ENCODE results near the gene RHOBTB3. TPM values are rescaled to one million over a fixed set of nuclear protein-coding genes. Genes with fewer than 3 reads are reported as not detected.

The RHOBTB3 gene
- total RNA-seq, 1 experiment from 2014 or later, result 85.6 TPM

DNA sequence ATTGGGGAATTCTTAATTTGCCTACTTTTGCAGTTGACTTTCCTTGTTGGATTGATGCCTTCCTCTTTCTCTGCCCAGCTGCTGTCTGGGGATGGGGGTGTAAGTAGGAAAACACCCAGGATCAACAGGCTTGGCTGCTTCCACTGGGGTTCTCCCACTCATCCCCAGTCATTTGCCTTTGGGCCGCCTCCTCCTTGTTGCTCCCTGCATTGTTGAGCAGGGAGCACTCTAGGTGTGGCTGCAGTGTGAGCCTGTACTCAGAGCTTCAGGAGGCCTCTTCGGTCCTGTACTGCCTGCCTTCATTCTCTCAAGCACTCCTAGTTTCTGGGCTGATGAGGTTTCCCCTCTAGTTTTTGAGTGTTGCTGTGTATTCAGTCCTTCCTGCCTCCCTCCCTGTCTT, 12.1 kb downstream of the RHOBTB3 start:
- no peak overlapping the region for H3K27ac Mint-ChIP-seq (ENCODE audit: unreplicated experiment)

DNA sequence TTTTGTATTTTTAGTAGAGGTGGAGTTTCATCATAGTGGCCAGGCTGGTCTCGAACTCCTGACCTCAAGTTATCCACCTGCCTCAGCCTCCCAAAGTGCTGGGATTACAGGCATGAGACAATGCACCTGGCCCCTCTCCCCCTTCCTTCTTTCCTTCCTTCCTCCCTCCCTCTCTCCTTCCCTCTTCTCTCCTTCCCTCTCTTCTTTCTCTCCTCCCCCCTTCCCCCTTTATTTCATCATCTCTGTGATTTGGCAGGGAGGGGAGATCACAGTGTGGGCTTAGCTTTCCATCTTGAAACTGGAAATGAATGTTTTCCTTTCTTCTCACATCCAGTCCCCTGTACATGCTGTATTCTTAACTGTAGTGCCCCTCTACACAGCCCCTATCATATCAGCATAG, 12.7 kb downstream of the RHOBTB3 start:
- Mint-ChIP-seq H3K4me3 (ENCODE audit: unreplicated experiment) (no peak overlapping the region), H3K27ac (ENCODE audit: unreplicated experiment) (no peak overlapping the region), H3K27me3 (ENCODE audit: insufficient read depth, unreplicated experiment) (no peaks in the 10 kb centered on the region), H3K36me3 (ENCODE audit: insufficient read depth, unreplicated experiment) (peaks cover 26% of the 10 kb centered on the region), H3K9me3 (ENCODE audit: unreplicated experiment) (no peaks in the 10 kb centered on the region), H3K4me1 (ENCODE audit: low read depth, unreplicated experiment) (peaks cover 3% of the 10 kb centered on the region)
- H3K9me3 ChIP-seq, result no peaks in the 10 kb centered on the region
- ChIA-PET CTCF (no interaction called here), POLR2A (no interaction called here)
- no peaks in the 10 kb centered on the region for H3K36me3 ChIP-seq (ENCODE audit: control insufficient read depth, insufficient read depth, low read length)
- H3K27me3 ChIP-seq (replicated peaks; ENCODE audit: control insufficient read depth, insufficient read depth, low read length), result no peaks in the 10 kb centered on the region
- intact Hi-C loops (cut with micrococcal nuclease; ENCODE audit: unreplicated experiment), result no loop called here
- H3K4me3 ChIP-seq (ENCODE audit: low read depth, low read length), result no peak overlapping the region
- DNase-seq, result no peak
- TF ChIP-seq, protein P1, sequence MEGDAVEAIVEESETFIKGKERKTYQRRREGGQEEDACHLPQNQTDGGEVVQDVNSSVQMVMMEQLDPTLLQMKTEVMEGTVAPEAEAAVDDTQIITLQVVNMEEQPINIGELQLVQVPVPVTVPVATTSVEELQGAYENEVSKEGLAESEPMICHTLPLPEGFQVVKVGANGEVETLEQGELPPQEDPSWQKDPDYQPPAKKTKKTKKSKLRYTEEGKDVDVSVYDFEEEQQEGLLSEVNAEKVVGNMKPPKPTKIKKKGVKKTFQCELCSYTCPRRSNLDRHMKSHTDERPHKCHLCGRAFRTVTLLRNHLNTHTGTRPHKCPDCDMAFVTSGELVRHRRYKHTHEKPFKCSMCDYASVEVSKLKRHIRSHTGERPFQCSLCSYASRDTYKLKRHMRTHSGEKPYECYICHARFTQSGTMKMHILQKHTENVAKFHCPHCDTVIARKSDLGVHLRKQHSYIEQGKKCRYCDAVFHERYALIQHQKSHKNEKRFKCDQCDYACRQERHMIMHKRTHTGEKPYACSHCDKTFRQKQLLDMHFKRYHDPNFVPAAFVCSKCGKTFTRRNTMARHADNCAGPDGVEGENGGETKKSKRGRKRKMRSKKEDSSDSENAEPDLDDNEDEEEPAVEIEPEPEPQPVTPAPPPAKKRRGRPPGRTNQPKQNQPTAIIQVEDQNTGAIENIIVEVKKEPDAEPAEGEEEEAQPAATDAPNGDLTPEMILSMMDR (IDR thresholded peaks at IDR 0.05; ENCODE audit: insufficient read depth in 1 of 2, low read depth in 1 of 2, low read length in 1 of 2, severe bottlenecking in 1 of 2, unreplicated experiment in 1 of 2), result no peak
- BruUV-seq (replicated peaks), result no TSS peak
- H3K4me1 ChIP-seq, result no peaks in the 10 kb centered on the region

More for the DNA sequence above, 12.1 kb downstream of the RHOBTB3 start:
- no peaks in the 10 kb centered on the region for H3K27me3 Mint-ChIP-seq (ENCODE audit: insufficient read depth, unreplicated experiment)
- ChIA-PET POLR2A (no interaction called here), CTCF (no interaction called here)
- no peak overlapping the region for H3K4me3 ChIP-seq (ENCODE audit: low read depth, low read length)
- DNase-seq, result no peak
- H3K4me1 ChIP-seq, result 0 out of 2 replicates have a peak, but pooled peaks cover 6% of the 10 kb centered on the region
- TF ChIP-seq, protein P1 (IDR thresholded peaks at IDR 0.05; ENCODE audit: insufficient read depth in 1 of 2, low read depth in 1 of 2, low read length in 1 of 2, severe bottlenecking in 1 of 2, unreplicated experiment in 1 of 2), result no peak
- no TSS peak for BruUV-seq (replicated peaks)
- intact Hi-C loops (cut with micrococcal nuclease; ENCODE audit: unreplicated experiment), result no loop called here
- no peaks in the 10 kb centered on the region for H3K27me3 ChIP-seq (replicated peaks; ENCODE audit: control insufficient read depth, insufficient read depth, low read length)
- H3K4me1 Mint-ChIP-seq (ENCODE audit: low read depth, unreplicated experiment), result peaks cover 7% of the 10 kb centered on the region
- no peaks in the 10 kb centered on the region for H3K9me3 ChIP-seq
- no peak overlapping the region for H3K4me3 Mint-ChIP-seq (ENCODE audit: unreplicated experiment)
- peaks cover 24% of the 10 kb centered on the region for H3K36me3 Mint-ChIP-seq (ENCODE audit: insufficient read depth, unreplicated experiment)
- no peaks in the 10 kb centered on the region for H3K36me3 ChIP-seq (ENCODE audit: control insufficient read depth, insufficient read depth, low read length)
- H3K9me3 Mint-ChIP-seq (ENCODE audit: unreplicated experiment), result no peaks in the 10 kb centered on the region

DNA sequence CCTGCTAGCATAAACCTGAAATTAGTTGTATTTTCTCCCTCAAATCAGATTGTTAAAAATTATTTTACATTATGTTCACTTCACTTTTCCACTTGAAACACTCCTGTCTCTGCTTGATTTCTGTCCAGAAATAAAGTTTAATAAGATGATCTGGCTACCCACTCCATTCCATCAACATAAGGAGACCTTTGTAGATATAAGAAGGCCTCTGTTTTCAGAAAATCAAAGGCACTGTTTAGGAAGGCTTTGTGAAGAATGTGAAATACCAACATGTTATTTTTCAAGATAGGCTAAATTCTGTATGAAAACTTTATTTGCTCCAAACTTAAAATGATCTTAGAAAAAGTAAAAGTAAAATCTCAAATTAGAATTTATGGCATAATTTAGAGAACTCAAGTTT, 15.1 kb downstream of the RHOBTB3 start:
- TF ChIP-seq, protein P1 (IDR thresholded peaks at IDR 0.05; ENCODE audit: insufficient read depth in 1 of 2, low read depth in 1 of 2, low read length in 1 of 2, severe bottlenecking in 1 of 2, unreplicated experiment in 1 of 2), result no peak
- H3K4me1 ChIP-seq, result no peaks in the 10 kb centered on the region
- H3K36me3 ChIP-seq (ENCODE audit: control insufficient read depth, insufficient read depth, low read length), result no peaks in the 10 kb centered on the region; the same call in none of the 2 replicates
- Mint-ChIP-seq H3K27ac (ENCODE audit: unreplicated experiment) (no peak overlapping the region), H3K9me3 (ENCODE audit: unreplicated experiment) (no peaks in the 10 kb centered on the region), H3K4me1 (ENCODE audit: low read depth, unreplicated experiment) (no peaks in the 10 kb centered on the region), H3K36me3 (ENCODE audit: insufficient read depth, unreplicated experiment) (peaks cover 31% of the 10 kb centered on the region), H3K27me3 (ENCODE audit: insufficient read depth, unreplicated experiment) (no peaks in the 10 kb centered on the region), H3K4me3 (ENCODE audit: unreplicated experiment) (no peak overlapping the region)
- no peaks in the 10 kb centered on the region for H3K9me3 ChIP-seq
- no peaks in the 10 kb centered on the region for H3K27me3 ChIP-seq (replicated peaks; ENCODE audit: control insufficient read depth, insufficient read depth, low read length)
- no peak for DNase-seq
- H3K4me3 ChIP-seq (ENCODE audit: low read depth, low read length), result no peak overlapping the region
- ChIA-PET POLR2A (no interaction called here), CTCF (no interaction called here)
- intact Hi-C loops (cut with micrococcal nuclease; ENCODE audit: unreplicated experiment), result no loop called here
- no TSS peak for BruUV-seq (replicated peaks)
